Hematopoietic multipotent progenitor cell treated with erythropoietin and hydrocortisone succinate and interleukin-3 and kit ligand, for 17 days (in vitro differentiated cells): ENCODE results near the gene MCFD2.

Source experiments
- DNase-seq: peaks from one replicate; pipeline ENCODE4 v3.0.0-alpha.2; 2015; ENCODE audit warnings: low spot score

MCFD2 gene

DNA sequence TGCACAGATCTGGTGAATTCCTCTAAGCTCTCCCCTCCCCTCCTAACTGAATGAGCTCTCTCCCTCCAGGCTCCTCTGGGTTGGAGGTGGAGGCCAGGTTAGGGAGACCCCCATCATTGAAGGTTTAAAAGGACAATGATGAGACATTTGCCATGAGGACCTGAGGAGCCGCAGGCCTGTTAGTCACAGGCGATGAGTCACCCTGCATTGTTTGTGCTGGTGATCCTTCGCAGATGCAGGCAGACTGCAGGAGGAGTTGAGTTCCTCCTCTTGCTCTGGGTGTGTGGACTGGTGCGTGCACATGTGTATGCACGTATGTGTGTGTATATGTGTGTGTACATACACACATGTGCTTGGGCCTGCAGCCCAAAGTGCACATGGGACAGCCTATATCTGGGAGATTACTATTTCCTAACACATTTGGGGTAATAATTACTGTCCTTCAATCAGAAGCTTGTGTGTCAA is 42.0 kb downstream of the MCFD2 start:
- DNase-seq = no peak

DNA sequence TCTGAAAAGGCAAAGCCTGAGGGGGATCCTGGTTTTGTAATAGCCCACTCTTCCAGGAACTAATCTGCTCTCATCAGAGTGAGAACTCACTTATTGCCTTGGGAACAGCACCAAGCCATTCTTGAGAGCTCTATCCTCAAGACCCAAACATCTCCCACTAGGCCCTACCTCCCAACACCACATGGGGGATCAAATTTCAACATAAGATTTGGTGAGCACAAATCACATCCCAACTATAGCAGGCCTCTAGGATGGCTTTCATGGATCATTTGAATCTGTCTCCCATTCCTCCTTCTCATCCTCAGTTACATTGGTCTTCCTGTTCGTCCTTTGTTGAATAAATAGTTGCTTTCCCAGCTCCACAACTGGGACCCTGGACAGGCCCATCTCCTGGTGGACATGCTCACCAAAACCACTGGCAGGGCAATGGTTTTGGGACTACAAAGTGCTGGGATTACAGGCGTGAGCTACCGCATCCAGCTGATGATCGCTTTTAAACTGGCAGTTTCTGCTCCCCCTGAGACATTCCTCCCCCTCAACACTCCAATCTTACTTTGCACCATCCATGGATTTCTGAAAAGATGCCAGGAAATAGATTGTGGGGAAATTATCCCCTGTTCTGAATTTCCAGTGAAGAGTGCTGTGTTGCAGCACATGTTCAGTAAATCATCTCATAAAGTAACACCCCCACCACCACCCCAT is 42.6 kb downstream of the MCFD2 start:
- DNase-seq = no peak

DNA sequence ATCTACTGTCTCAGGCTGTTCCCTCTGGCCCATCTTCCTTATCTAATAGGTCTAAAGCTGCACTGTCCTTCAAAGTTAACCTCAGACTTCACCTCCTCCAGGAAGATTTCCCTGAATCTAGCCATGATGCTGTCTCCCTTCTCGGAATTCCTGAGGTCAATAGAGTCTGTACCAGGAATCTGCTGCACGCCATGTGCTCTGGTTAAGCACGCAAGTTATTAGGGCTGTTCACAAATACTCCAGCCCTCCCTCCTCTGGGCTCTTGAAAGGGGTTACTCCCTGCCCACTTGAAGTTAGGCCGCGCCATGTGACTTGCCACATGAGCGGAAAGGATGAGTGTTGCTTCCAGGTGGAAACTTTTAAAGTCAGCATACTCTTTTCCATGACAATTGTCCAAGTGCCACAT is 43.6 kb downstream of the MCFD2 start:
- no peak for DNase-seq

- DNase-seq = no peak
Measured at GRCh38 chr2:46870051-46870839, 45.4 kb downstream of the MCFD2 start.

DNA sequence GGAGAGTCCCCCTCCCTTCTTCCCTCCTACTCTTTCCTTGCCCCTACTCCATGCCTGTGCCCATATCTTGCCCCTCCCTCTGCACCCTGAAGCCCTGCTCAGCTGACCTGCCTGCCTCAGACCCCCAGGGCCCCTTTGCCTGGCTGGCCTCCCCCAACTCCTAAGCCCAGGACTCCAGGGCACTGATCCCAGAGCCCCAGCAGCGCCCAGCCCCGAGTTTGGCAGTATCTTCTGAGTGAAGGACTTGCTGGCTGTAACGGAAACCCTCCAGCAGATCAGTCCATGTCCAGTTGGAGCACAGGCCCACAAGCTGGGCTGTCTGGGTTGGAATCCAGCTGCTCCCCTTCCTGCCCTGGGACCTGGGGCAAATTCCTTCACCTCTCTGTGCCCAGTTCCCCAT is 46.0 kb downstream of the MCFD2 start:
- DNase-seq = no peak

DNA sequence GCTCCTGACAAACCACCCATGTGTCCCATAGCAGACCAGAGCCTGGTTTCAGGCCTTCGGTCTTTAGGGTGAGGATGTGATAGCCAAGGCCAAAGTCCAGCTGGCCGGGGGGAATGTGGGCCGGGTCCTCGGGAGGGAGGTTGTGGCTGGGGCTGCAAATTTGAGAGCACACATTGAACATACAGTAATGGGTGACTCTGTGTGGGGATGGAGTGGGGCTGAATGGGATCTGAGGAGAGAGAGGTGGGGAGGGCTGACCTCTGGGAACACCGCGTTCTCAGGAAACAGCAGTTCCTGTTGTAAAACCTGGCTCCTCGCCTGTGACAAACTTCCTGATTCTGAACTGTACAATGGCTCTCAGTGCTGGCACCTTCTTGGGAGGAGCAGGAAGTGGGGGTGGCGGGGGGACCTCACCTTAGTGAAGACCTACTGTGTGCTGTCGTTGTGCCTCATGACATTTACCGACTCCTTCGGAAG is 48.8 kb downstream of the MCFD2 start:
- DNase-seq = no peak

DNA sequence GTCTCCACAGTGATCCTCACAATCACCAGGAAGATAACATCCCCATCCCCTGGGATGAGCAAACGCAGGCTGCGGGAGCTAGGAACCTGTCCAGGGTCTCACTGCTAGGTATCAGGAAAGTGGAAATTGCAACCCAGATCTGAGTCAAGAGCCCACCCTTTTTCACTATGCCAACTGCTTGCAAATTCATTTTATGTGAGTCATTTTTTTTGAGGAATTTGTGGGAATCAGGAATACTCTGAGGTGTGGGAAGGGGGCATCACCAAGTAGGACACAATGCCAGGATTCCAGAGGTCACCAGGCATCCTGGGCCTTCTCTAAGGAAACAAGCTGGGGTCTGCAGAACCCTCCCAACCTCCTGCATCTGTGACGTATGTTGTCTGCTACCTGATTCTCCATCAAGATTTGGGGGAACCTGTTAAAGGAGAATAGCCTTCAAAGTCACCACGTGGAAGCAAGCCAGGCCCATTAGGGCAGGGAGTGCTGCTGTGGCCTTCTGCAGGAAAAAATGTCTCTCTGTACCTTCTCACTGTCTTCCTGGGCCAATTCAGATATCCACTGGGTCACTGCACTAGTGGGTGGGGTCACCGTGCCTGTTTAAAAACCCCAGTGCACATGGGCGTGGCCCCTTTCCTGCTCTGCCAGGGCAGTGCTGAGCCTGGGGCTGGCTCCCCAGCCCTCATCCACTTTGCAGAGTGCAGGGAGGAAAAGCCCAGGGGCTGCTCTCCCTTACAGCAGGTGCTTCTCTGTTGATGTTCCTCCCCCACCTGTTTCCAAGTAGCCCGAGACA is 50.2 kb downstream of the MCFD2 start:
- no peak for DNase-seq

GRCh38 chr2:46863882-46864281 is 51.7 kb downstream of the MCFD2 start:
- no peak for DNase-seq

DNA sequence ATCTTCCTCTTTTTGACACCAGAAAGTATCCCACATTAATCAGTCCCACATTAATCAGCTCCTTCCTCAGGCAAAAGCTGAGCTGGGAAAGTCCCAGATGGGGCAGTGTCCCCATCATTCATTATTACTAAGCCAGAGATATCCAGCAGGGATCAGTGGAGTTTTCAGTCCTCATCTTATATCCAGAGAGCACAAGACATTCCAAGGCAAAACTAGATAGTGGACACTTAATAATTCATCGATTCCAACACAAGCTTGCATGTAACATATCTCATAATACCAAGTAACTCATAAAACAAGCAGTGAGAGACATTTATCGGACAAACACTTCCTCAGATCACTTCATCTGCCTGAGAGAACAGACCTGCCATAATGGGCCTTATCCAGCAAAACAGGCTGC is 53.1 kb downstream of the MCFD2 start:
- no peak for DNase-seq

DNA sequence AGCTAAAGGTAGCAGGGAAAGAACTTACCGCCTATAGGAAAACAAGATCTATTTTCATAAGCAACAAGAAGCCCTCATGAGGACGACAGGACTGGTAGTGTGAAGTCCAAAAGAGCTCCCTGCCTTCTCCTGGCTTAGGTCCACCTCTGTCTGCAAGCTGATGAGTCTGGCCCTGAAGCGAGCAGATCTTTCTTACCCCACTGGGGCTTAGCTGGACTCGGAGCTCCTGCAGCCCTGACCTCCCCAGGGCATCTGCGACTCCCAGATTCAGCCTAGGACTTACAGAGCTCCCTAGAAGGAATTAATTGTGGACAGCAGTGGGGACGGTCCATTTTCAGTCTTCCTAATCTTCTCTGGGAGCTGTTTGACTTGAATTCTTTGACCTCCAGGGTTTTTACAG is 53.7 kb downstream of the MCFD2 start:
- DNase-seq = no peak

DNA sequence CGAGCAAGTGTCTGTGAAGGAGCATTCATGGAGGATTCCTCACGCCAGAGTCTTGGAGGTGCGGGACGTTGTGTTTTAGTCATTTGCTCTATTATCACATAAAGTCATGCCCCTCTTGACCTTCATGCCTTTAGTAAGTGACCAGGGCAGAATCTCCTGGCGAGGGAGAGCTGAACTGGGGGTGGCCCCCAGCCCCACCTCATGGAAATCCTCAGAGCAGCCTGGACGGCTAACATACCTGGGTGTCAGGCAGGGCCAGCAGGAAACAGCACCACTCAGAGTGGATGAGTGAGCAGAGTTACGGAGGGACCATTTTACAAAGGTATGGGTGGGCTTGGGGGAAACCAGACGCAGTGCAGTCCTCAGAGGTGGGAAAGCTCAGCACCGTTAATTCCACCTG is 56.1 kb downstream of the MCFD2 start:
- DNase-seq = no peak

- no peak for DNase-seq
Measured at GRCh38 chr2:46858702-46859090, 56.9 kb downstream of the MCFD2 start.

DNA sequence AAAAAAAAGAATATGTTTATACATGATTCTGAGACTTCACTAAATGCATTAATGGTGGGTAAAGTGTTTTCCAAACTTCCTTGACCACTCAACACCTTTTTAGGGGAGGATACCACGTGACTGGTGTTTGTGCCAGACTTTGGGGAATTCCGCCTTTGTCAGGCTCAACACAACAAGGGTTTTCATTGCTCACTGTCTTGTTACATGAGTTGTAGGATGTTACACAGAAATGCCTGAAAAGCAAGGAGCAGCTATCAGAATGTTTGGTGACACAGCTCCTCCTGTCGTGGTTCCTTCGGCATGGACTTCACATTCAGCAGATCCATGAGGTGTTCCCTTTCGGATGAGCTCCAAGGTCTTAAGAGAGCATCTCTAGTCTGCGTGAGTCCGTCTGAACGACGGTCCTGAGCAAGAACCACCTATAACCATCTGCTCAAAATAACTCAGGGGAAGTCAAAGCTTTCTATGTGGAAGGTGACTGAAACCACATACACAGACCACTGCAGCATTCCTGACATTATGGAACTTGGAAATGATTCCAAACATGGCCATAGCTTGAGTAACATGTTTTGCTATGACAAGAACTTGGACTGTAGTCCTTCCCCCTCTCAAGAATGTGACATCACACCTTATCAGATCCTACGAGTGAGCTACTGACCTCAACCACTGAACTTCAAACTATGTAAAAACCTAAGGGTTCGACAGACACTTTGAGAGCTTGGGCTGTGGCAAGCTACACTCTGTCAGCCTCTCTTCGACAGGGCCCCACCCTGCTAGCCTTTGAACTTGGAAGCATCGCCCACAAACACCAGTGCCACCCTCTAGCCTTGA is 57.5 kb downstream of the MCFD2 start:
- DNase-seq = no peak

DNA sequence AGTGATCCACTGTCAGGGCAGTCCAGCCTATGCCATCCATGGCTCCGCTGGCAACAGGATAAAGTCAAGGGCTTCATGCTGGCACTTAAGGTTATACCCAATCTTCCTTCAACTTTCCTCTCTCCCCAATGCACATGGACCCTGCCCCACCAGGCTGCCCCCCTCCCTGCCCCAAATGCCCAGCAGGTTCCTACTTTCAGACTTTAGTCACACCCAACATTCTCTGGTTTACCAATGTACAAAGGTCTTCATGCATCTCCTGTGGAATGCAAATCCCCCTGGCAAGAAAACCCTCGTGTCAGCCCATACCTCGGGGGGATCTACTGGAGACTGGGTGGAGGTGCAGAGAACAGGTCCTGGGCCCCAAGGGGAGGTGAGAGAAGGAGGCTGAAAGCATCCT is 59.3 kb downstream of the MCFD2 start:
- no peak for DNase-seq

- no peak for DNase-seq
Measured at GRCh38 chr2:46855805-46856204, 59.8 kb downstream of the MCFD2 start.

- no peak for DNase-seq
Measured at GRCh38 chr2:46854260-46854659, 61.3 kb downstream of the MCFD2 start.

GRCh38 chr2:46852598-46852997 is 63.0 kb downstream of the MCFD2 start:
- DNase-seq = no peak

GRCh38 chr2:46852124-46852523 is 63.5 kb downstream of the MCFD2 start:
- DNase-seq = no peak
